AG09319 (cell line): ENCODE measurements around the gene PCBP3.
"Not testable (repeated sequence)": the region's sequence is repeated elsewhere in the genome, so short reads cannot be mapped to it uniquely, and the experiment has no call there.

Experiments used
- DNase-seq: peaks from one replicate; pipeline ENCODE4 v3.0.0-alpha.2; 2010; ENCODE audit warnings: low read depth; ENCODE audit errors: extremely low read depth
- CTCF ChIP-seq: IDR thresholded peaks from 2 replicates; pipeline ENCODE4 v1.5.1; 2011; ENCODE audit warnings: low read depth, mild to moderate bottlenecking, inconsistent platforms, low read length, moderate library complexity

The PCBP3 gene

GRCh38 chr21:45975020-45975666, 331.6 kb downstream of the PCBP3 start:
- TF ChIP-seq CTCF = no peak
- DNase-seq = no peak

- DNase-seq = not testable (repeated sequence)
Measured at GRCh38 chr21:45975667-45976409, 332.3 kb downstream of the PCBP3 start.

- no peak for TF ChIP-seq CTCF
- no peak for DNase-seq
Measured at GRCh38 chr21:45976701-45977311, 333.3 kb downstream of the PCBP3 start.

GRCh38 chr21:45977396-45977795, 333.9 kb downstream of the PCBP3 start:
- DNase-seq = no peak
- no peak for TF ChIP-seq CTCF

- TF ChIP-seq CTCF = no peak
- DNase-seq = no peak
Measured at GRCh38 chr21:45979141-45979631, 335.7 kb downstream of the PCBP3 start.

- no peak for TF ChIP-seq CTCF
- no peak for DNase-seq
Measured at GRCh38 chr21:45979651-45980050, 336.1 kb downstream of the PCBP3 start.

- DNase-seq = no peak
- no peak for TF ChIP-seq CTCF
Measured at GRCh38 chr21:45980271-45980670, 336.7 kb downstream of the PCBP3 start.
